H1 (cell line): ENCODE data around the gene DNAL1. TPM values are rescaled to one million over a fixed set of nuclear protein-coding genes. Genes with fewer than 3 reads are reported as not detected.
A peak's percentile ranks its signal among the peaks of the same experiment; 100 is the strongest.

Source experiments
- ATF2 ChIP-seq: IDR thresholded peaks from 2 replicates; pipeline ENCODE4 v1.6.1; 2012; ENCODE audit warnings: low read length, inconsistent platforms
- BCL11A ChIP-seq, 2 experiments: IDR thresholded peaks; one replicate each; pipeline ENCODE4 v1.6.1; 2011; ENCODE audit warnings: low read depth in 2 of 2, low read length in 2 of 2, mild to moderate bottlenecking in 2 of 2
- CBX8 ChIP-seq: fragments of 300-800, 300-1000 bp; sonication (generic); IDR thresholded peaks from 2 replicates; pipeline ENCODE4 v1.7.1; 2016; ENCODE audit warnings: low read depth, low read length, borderline replicate concordance
- CHD1 ChIP-seq: IDR thresholded peaks from 2 replicates; pipeline ENCODE4 v1.6.1; 2012; ENCODE audit warnings: low read depth, low read length, improper control_type of control experiment
- CREB1 ChIP-seq: IDR thresholded peaks from 2 replicates; pipeline ENCODE4 v1.6.1; 2012; ENCODE audit warnings: inconsistent platforms
- EZH2 ChIP-seq: fragments of 200-600 bp; sonication (generic); IDR thresholded peaks from 2 replicates; pipeline ENCODE4 v1.7.1; 2012; ENCODE audit warnings: low read depth, mild to moderate bottlenecking, moderate library complexity, low read length, inconsistent platforms; ENCODE audit not compliant: severe bottlenecking
- GTF2F1 ChIP-seq: IDR thresholded peaks from 2 replicates; pipeline ENCODE4 v1.6.1; 2012; ENCODE audit warnings: low read depth, low read length, improper control_type of control experiment, borderline replicate concordance
- HDAC2 ChIP-seq, 2 experiments: fragments of 300-600 bp in 1 of 2; sonication (generic) in 1 of 2; IDR thresholded peaks; 2 replicates each; pipeline ENCODE4 v1.6.1; 2011 to 2012; ENCODE audit warnings: low read depth in 2 of 2, low read length in 2 of 2, mild to moderate bottlenecking in 2 of 2, moderate library complexity in 2 of 2, borderline replicate concordance in 1 of 2, inconsistent platforms in 1 of 2
- PHF8 ChIP-seq: fragments of 200-600 bp; sonication (generic); conservative IDR thresholded peaks from 2 replicates; pipeline ENCODE4 v1.7.1; 2012; ENCODE audit warnings: low read depth, mild to moderate bottlenecking, inconsistent platforms, low read length, moderate library complexity
- POLR2A ChIP-seq, 2 experiments: IDR thresholded peaks; 1 replicate in 1 of 2; 2 replicates in 1 of 2; pipeline ENCODE4 v1.6.1; 2011; ENCODE audit warnings: low read depth in 2 of 2, low read length in 2 of 2, mild to moderate bottlenecking in 2 of 2; ENCODE audit errors: control extremely low read depth in 1 of 2
- RAD21 ChIP-seq, 2 experiments: IDR thresholded peaks in 1 of 2; conservative IDR thresholded peaks in 1 of 2; 2 replicates each; pipeline ENCODE4 v1.6.1; 2011; ENCODE audit warnings: low read depth in 2 of 2, low read length in 2 of 2, improper control_type of control experiment in 1 of 2, inconsistent platforms in 1 of 2, mild to moderate bottlenecking in 1 of 2, moderate library complexity in 1 of 2
- RBBP5 ChIP-seq: IDR thresholded peaks from 2 replicates; pipeline ENCODE4 v1.7.1; 2012; ENCODE audit warnings: low read depth, mild to moderate bottlenecking, inconsistent platforms, low read length, moderate library complexity, borderline replicate concordance
- TAF7 ChIP-seq: optimal IDR thresholded peaks from 2 replicates; pipeline ENCODE3; 2011; ENCODE audit warnings: low read depth, mild to moderate bottlenecking, inconsistent platforms, low read length, moderate library complexity, borderline replicate concordance
- polyA plus RNA-seq, 7 experiments: library from polyadenylated mRNA; depleted of rRNA in 3 of 7; stranded (reverse) in 5 of 7; unstranded in 2 of 7; fragments of >200 nt in 5 of 7; fragments of 200-250 nt in 2 of 7; gene quantifications; 1 replicate in 5 of 7; 2 replicates in 1 of 7; 4 replicates in 1 of 7; pipeline versions ENCODE4 v1.2.1 to v1.2.3, GENCODE V29; 2011 to 2013; ENCODE audit warnings: missing spikeins in 2 of 7, mixed read lengths in 2 of 7
- total RNA-seq: library from RNA; stranded (reverse); fragmentation: NEBNext Ultra II Directional; extraction: Animal tissue kit (Norgen Biotek cat#: 25700); gene quantifications from 2 replicates; pipeline ENCODE4 v1.2.1, GENCODE V29; 2021
- TF ChIP-seq, protein P1 (sequence below): IDR thresholded peaks from 2 replicates; pipeline ENCODE4 v1.6.1; 2012; ENCODE audit warnings: inconsistent platforms

DNAL1 gene
- total and polyA plus RNA-seq, 2 of the 8 experiments (the other 6 are each of a cell fraction or from before 2014, with no cell fraction given), result 2.8 to 16.8 TPM

GRCh38 chr14:73713803-73714655 lies 69.2 kb downstream of the DNAL1 start, which contains the start of gene PNMA1 (continued):
- TF ChIP-seq PHF8, result peak; percentile 78
- no peak for TF ChIP-seq EZH2
- TF ChIP-seq RAD21 (IDR thresholded peaks at IDR 0.05 in 1 of 2, conservative IDR thresholded peaks at IDR 0.05 in 1 of 2; ENCODE audit: low read depth in 2 of 2, low read length in 2 of 2), result no peak
- TF ChIP-seq GTF2F1, result 0 out of 2 replicates have a peak, but pooled peaks have one; percentile 38
- TF ChIP-seq TAF7, result peak; percentile 82
- TF ChIP-seq HDAC2 (IDR thresholded peaks at IDR 0.05; ENCODE audit: borderline replicate concordance in 1 of 2, low read depth in 2 of 2, low read length in 2 of 2), result no peak
- TF ChIP-seq, protein P1, sequence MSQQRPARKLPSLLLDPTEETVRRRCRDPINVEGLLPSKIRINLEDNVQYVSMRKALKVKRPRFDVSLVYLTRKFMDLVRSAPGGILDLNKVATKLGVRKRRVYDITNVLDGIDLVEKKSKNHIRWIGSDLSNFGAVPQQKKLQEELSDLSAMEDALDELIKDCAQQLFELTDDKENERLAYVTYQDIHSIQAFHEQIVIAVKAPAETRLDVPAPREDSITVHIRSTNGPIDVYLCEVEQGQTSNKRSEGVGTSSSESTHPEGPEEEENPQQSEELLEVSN, result peak; percentile 39; the same call in 1 of the 2 replicates
- TF ChIP-seq ATF2, result no peak
- TF ChIP-seq CBX8, result no peak
- TF ChIP-seq BCL11A (IDR thresholded peaks at IDR 0.05; ENCODE audit: low read depth in 2 of 2, low read length in 2 of 2), result no peak
- TF ChIP-seq RBBP5, result peak; percentile 78; the same call in 1 of the 2 replicates
- peak; percentile 79 for TF ChIP-seq CREB1
- no peak; the same call in 1 of the 2 replicates for TF ChIP-seq CHD1
- peak; percentile 86 to 92 for TF ChIP-seq POLR2A (IDR thresholded peaks at IDR 0.05; ENCODE audit: control extremely low read depth in 1 of 2, low read depth in 2 of 2, low read length in 2 of 2)
